Neural cell (in vitro differentiated cells): ENCODE data around the gene CDS1.

Experiments used
- CTCF ChIP-seq: fragments of 450-650 bp; IDR thresholded peaks from 2 replicates; pipeline ENCODE4 v1.5.1; 2014; ENCODE audit warnings: antibody characterized with exemption, mild to moderate bottlenecking, moderate library complexity; ENCODE audit not compliant: poor library complexity, severe bottlenecking
- EZH2 ChIP-seq: fragments of 200-600, 300-800 bp; shearing (Covaris generic), sonication (generic); IDR thresholded peaks from 2 replicates; pipeline ENCODE4 v1.6.1; 2014; ENCODE audit warnings: antibody characterized with exemption, low read length, borderline replicate concordance, mild to moderate bottlenecking; ENCODE audit not compliant: insufficient read depth, poor library complexity, severe bottlenecking
- POLR2AphosphoS5 ChIP-seq: IDR thresholded peaks from 2 replicates; pipeline ENCODE4 v1.6.1; 2012
- REST ChIP-seq: IDR thresholded peaks from 2 replicates; pipeline ENCODE4 v1.6.1; 2012; ENCODE audit warnings: borderline replicate concordance

- no peak for TF ChIP-seq POLR2AphosphoS5
- no peak for TF ChIP-seq CTCF
- TF ChIP-seq REST, result no peak
- no peak for TF ChIP-seq EZH2
Observed at GRCh38 chr4:84648178-84648577, 65.3 kb downstream of the CDS1 start.
